ENCODE measurements around the gene ADAMTS3.

Gene ADAMTS3

DNA sequence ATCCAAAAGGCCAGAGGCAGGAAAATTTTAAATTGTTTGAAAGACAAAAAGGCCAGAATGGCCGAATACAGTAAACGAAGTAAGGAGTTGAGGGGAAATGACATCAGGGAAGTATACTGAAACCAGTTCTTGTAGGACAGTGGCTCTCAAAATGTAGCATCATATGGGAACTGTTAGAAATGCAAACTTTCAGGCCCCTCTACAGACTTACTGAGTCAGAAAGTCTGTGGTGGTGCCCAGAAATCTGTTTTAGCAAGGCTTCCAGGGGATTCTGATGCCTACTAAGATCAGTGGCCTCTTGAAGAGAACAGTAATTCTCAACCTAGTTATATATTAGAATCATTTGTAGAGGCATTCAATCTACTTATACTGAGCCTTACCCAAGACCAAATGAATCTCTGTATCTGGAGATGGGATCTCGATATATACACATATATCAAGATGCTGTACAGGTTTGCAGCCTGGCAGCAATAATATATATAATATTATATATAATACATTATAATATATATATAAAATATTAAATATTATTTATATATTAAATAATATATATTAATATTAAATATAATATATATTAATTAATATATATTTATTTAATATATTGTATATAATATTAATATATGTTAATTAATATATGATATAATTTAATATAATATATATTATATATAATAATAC is 39.7 kb downstream of the ADAMTS3 start:
- DNase-seq (ENCODE audit: low read depth, low spot score), result no peak
- Histone ChIP-seq H3K36me3 (ENCODE audit: insufficient read depth, insufficient read length, low read length) (no peaks in the 10 kb centered on the region), H3K4me1 (ENCODE audit: insufficient read depth, insufficient read length) (no peaks in the 10 kb centered on the region), H3K9ac (ENCODE audit: insufficient read length, low read depth) (no peak overlapping the region), H3K27me3 (ENCODE audit: insufficient read depth, insufficient read length) (no peaks in the 10 kb centered on the region), H3K4me3 (ENCODE audit: insufficient read length, low read depth) (no peak overlapping the region), H3K9me3 (ENCODE audit: insufficient read depth, low read length) (no peaks in the 10 kb centered on the region)
- TF ChIP-seq ZNF274 (IDR thresholded peaks at IDR 0.05; ENCODE audit: low read depth, low read length) (no peak), YY1 (IDR thresholded peaks at IDR 0.05; ENCODE audit: insufficient read depth, insufficient read length) (no peak), SUZ12 (IDR thresholded peaks at IDR 0.05; ENCODE audit: extremely low read depth, insufficient read depth, insufficient read length) (no peak)

DNA sequence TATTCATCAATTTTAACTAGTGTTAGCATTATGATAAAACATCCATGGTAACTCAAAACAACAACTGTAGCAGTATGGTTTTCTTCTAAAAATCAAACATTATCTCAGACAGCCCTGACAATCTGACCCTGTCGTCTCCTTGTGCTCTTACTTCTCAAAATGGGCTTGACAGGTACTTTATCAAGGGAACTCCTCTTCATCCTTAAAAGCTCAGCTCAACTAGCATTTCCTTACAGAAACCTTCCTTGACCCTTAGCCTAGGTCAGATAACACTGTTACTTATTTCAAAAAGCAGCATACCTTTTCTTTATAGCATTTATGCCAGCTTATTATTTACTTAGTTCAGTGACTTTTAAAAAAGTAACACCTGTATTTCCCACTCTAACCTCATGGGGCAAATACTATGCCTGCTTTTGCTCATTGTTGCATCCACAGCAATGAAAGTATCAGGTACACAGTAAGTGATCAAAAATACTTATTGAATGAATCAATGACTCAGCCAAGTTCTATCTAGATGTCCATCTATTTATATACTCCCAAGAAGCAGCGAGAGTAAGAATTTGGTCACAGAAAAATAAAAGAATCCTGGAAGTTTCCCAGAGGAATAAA is 41.9 kb downstream of the ADAMTS3 start:
- H3K4me1 ChIP-seq (ENCODE audit: insufficient read depth, insufficient read length), result no peaks in the 10 kb centered on the region
- no peak overlapping the region for H3K9ac ChIP-seq (ENCODE audit: insufficient read length, low read depth)
- no peak for DNase-seq (ENCODE audit: low read depth, low spot score)
- no peaks in the 10 kb centered on the region for H3K9me3 ChIP-seq (ENCODE audit: insufficient read depth, low read length)
- no peak overlapping the region for H3K4me3 ChIP-seq (ENCODE audit: insufficient read length, low read depth)
- TF ChIP-seq SUZ12 (IDR thresholded peaks at IDR 0.05; ENCODE audit: extremely low read depth, insufficient read depth, insufficient read length), result no peak
- H3K36me3 ChIP-seq (ENCODE audit: insufficient read depth, insufficient read length, low read length), result no peaks in the 10 kb centered on the region
- H3K27me3 ChIP-seq (ENCODE audit: insufficient read depth, insufficient read length), result no peaks in the 10 kb centered on the region

DNA sequence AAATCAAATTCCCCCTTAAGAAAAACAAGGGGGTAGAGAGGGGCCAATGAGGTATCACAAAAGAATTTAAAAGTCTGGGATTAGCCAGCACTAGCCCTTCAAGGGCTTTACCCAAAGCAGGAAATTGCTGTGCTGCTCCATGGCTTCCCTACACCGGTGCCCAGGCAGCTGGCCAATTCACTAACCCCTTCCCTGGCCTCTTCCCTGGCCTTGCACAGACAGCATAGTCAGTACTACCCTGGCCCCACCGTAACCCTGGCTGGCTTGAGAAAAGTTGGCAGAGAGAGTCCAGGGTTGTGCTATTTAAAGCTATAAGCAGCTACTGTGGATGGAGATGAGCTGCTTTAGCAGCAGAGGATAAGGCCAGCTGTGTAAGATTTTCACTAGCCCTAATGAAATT is 43.1 kb downstream of the ADAMTS3 start:
- H3K9ac ChIP-seq (ENCODE audit: insufficient read length, low read depth), result no peak overlapping the region
- no peaks in the 10 kb centered on the region for H3K27me3 ChIP-seq (ENCODE audit: insufficient read depth, insufficient read length)
- no peaks in the 10 kb centered on the region for H3K4me1 ChIP-seq (ENCODE audit: insufficient read depth, insufficient read length)
- H3K4me3 ChIP-seq (ENCODE audit: insufficient read length, low read depth), result no peak overlapping the region
- H3K36me3 ChIP-seq (ENCODE audit: insufficient read depth, insufficient read length, low read length), result no peaks in the 10 kb centered on the region
- H3K9me3 ChIP-seq (ENCODE audit: insufficient read depth, low read length), result no peaks in the 10 kb centered on the region
- TF ChIP-seq SUZ12 (IDR thresholded peaks at IDR 0.05; ENCODE audit: extremely low read depth, insufficient read depth, insufficient read length), result no peak
- TF ChIP-seq YY1 (IDR thresholded peaks at IDR 0.05; ENCODE audit: insufficient read depth, insufficient read length), result no peak
- TF ChIP-seq ZNF274 (IDR thresholded peaks at IDR 0.05; ENCODE audit: low read depth, low read length), result no peak
- DNase-seq (ENCODE audit: low read depth, low spot score), result no peak

DNA sequence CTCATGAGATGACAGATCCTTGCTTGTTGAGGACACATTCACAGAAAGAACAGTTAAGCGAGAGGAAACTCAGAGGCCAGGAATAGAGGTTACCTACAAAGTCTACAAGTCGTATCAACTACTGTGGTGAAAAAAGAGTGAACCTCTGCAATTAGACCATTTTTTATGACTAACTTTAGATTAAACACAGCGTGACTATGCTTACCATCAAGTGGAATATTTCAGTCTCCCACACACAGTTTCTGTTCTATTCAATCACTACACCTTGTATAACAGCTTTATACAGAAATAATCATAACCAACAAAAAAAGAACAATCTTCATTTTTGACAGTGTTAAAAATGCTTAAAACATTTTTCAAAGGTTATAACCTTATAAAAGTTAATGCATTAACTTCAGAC is 46.6 kb downstream of the ADAMTS3 start:
- no peaks in the 10 kb centered on the region for H3K4me1 ChIP-seq (ENCODE audit: insufficient read depth, insufficient read length)
- TF ChIP-seq SUZ12 (IDR thresholded peaks at IDR 0.05; ENCODE audit: extremely low read depth, insufficient read depth, insufficient read length), result no peak
- no peak for TF ChIP-seq ZNF274 (IDR thresholded peaks at IDR 0.05; ENCODE audit: low read depth, low read length)
- TF ChIP-seq YY1 (IDR thresholded peaks at IDR 0.05; ENCODE audit: insufficient read depth, insufficient read length), result no peak
- no peaks in the 10 kb centered on the region for H3K9me3 ChIP-seq (ENCODE audit: insufficient read depth, low read length)
- DNase-seq (ENCODE audit: low read depth, low spot score), result no peak
- H3K36me3 ChIP-seq (ENCODE audit: insufficient read depth, insufficient read length, low read length), result no peaks in the 10 kb centered on the region
- no peaks in the 10 kb centered on the region for H3K27me3 ChIP-seq (ENCODE audit: insufficient read depth, insufficient read length)
- no peak overlapping the region for H3K9ac ChIP-seq (ENCODE audit: insufficient read length, low read depth)
- H3K4me3 ChIP-seq (ENCODE audit: insufficient read length, low read depth), result no peak overlapping the region

DNA sequence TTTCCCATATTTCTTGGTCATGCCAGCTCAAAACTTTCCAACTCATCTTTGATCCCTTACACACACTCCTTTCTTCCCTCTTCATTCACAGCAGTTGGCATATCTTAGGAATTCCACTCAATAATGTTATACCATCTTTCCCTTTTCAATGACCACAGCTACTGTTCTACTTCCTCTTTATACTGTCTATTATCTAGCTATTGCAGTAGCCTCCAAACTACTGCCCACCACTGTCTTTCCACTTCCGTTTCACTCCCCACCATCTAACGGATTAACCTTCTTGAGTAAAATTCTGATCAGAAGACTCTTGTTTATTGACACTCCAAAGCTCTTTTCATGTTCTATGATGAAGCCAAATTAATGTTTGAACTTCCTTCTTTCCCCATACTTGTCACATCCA is 55.8 kb downstream of the ADAMTS3 start:
- Histone ChIP-seq H3K36me3 (ENCODE audit: insufficient read depth, insufficient read length, low read length) (no peaks in the 10 kb centered on the region), H3K4me3 (ENCODE audit: insufficient read length, low read depth) (no peak overlapping the region), H3K9ac (ENCODE audit: insufficient read length, low read depth) (no peak overlapping the region), H3K4me1 (ENCODE audit: insufficient read depth, insufficient read length) (no peaks in the 10 kb centered on the region), H3K27me3 (ENCODE audit: insufficient read depth, insufficient read length) (no peaks in the 10 kb centered on the region), H3K9me3 (ENCODE audit: insufficient read depth, low read length) (no peaks in the 10 kb centered on the region)
- no peak for TF ChIP-seq YY1 (IDR thresholded peaks at IDR 0.05; ENCODE audit: insufficient read depth, insufficient read length)
- TF ChIP-seq SUZ12 (IDR thresholded peaks at IDR 0.05; ENCODE audit: extremely low read depth, insufficient read depth, insufficient read length), result no peak
- TF ChIP-seq ZNF274 (IDR thresholded peaks at IDR 0.05; ENCODE audit: low read depth, low read length), result no peak
- DNase-seq (ENCODE audit: low read depth, low spot score), result no peak

DNA sequence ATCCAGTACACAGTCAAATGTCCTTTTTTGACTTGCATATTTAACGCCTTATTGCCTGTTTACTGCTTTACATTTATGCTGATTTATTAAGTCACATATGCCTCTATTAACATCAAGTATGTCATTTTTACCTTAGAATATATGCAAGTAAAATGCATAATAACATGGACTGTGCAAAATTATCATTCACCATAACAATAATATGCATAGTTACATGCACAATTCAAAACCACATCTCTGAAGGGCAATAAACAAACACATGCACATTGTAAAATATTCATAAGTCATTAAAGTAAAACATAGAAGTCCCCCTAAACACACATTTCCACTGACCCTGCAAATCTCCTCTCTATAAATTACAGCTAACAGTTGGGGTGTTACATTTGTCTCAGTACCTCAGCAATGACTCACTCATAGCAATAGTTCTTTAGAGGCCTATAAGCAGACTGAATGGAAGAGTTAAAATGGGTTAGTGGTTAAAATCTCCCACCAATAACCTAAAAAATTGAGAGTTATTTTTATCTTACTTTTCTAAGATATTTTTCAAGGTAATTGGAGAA is 61.1 kb downstream of the ADAMTS3 start:
- no peaks in the 10 kb centered on the region for H3K36me3 ChIP-seq (ENCODE audit: insufficient read depth, insufficient read length, low read length)
- H3K27me3 ChIP-seq (ENCODE audit: insufficient read depth, insufficient read length), result no peaks in the 10 kb centered on the region
- H3K4me3 ChIP-seq (ENCODE audit: insufficient read length, low read depth), result no peak overlapping the region
- no peak for DNase-seq (ENCODE audit: low read depth, low spot score)
- no peaks in the 10 kb centered on the region for H3K4me1 ChIP-seq (ENCODE audit: insufficient read depth, insufficient read length)
- TF ChIP-seq YY1 (IDR thresholded peaks at IDR 0.05; ENCODE audit: insufficient read depth, insufficient read length) (no peak), SUZ12 (IDR thresholded peaks at IDR 0.05; ENCODE audit: extremely low read depth, insufficient read depth, insufficient read length) (no peak), ZNF274 (IDR thresholded peaks at IDR 0.05; ENCODE audit: low read depth, low read length) (no peak)
- H3K9me3 ChIP-seq (ENCODE audit: insufficient read depth, low read length), result no peaks in the 10 kb centered on the region
- H3K9ac ChIP-seq (ENCODE audit: insufficient read length, low read depth), result no peak overlapping the region

DNA sequence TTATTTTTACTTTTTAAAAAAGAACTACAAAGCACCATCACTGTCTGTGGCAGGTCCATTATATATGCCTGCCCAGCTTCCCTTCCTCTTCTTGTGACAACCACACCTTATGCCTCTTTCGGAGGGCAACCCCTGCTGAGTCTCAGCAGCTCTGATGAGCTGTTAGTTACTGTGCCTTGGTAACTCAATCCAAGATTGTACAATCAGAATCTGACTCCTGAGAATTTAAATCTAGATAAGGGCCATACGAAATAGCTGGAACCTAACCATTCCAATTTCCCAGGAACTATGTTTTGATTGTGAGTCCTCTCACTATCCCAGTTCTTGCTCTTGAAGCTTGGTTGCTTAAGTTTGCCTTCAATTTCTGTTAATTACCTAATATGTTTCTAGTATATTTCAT is 61.9 kb downstream of the ADAMTS3 start:
- DNase-seq (ENCODE audit: low read depth, low spot score), result no peak
- Histone ChIP-seq H3K27me3 (ENCODE audit: insufficient read depth, insufficient read length) (no peaks in the 10 kb centered on the region), H3K4me3 (ENCODE audit: insufficient read length, low read depth) (no peak overlapping the region), H3K36me3 (ENCODE audit: insufficient read depth, insufficient read length, low read length) (no peaks in the 10 kb centered on the region), H3K9ac (ENCODE audit: insufficient read length, low read depth) (no peak overlapping the region), H3K9me3 (ENCODE audit: insufficient read depth, low read length) (no peaks in the 10 kb centered on the region), H3K4me1 (ENCODE audit: insufficient read depth, insufficient read length) (no peaks in the 10 kb centered on the region)
- TF ChIP-seq YY1 (IDR thresholded peaks at IDR 0.05; ENCODE audit: insufficient read depth, insufficient read length), result no peak
- TF ChIP-seq SUZ12 (IDR thresholded peaks at IDR 0.05; ENCODE audit: extremely low read depth, insufficient read depth, insufficient read length), result no peak
- no peak for TF ChIP-seq ZNF274 (IDR thresholded peaks at IDR 0.05; ENCODE audit: low read depth, low read length)
